Fibroblast of mammary gland (primary cell): ENCODE results near the gene SAXO1.

Experiments used
- DNase-seq: peaks from one replicate; pipeline ENCODE4 v3.0.0-alpha.2; 2010; ENCODE audit warnings: low read depth
- H3K4me3 ChIP-seq: 2 replicates; pipeline ENCODE4 v1.5.1; 2011; ENCODE audit warnings: low read depth, mild to moderate bottlenecking, low read length, moderate library complexity; ENCODE audit not compliant: control insufficient read depth
- CTCF ChIP-seq: conservative IDR thresholded peaks from 2 replicates; pipeline ENCODE4 v1.5.1; 2011; ENCODE audit warnings: low read depth, low read length, inconsistent platforms; ENCODE audit not compliant: control insufficient read depth, insufficient read depth

SAXO1 gene

GRCh38 chr9:18909140-18910018 lies 123.6 kb downstream of the SAXO1 start:
- no peak for DNase-seq
- TF ChIP-seq CTCF, result no peak
- H3K4me3 ChIP-seq, result no peak overlapping the region

GRCh38 chr9:18907927-18908625 lies 124.9 kb downstream of the SAXO1 start:
- no peak for TF ChIP-seq CTCF
- H3K4me3 ChIP-seq, result no peak overlapping the region
- DNase-seq, result no peak

GRCh38 chr9:18906656-18907395 lies 126.2 kb downstream of the SAXO1 start:
- peak; percentile 69 for DNase-seq
- TF ChIP-seq CTCF, result no peak
- no peak overlapping the region for H3K4me3 ChIP-seq

- DNase-seq, result peak; percentile 69
- no peak overlapping the region for H3K4me3 ChIP-seq
- TF ChIP-seq CTCF, result no peak
Observed at GRCh38 chr9:18905883-18906629, 127.0 kb downstream of the SAXO1 start.

- no peak for TF ChIP-seq CTCF
- DNase-seq, result peak; percentile 62
- no peak overlapping the region for H3K4me3 ChIP-seq
Observed at GRCh38 chr9:18905028-18905882, 127.8 kb downstream of the SAXO1 start.

GRCh38 chr9:18903450-18903849 lies 129.6 kb downstream of the SAXO1 start:
- H3K4me3 ChIP-seq, result no peak overlapping the region
- DNase-seq, result no peak

More at GRCh38 chr9:18903450-18903849, 129.6 kb downstream of the SAXO1 start:
- no peak for TF ChIP-seq CTCF
